Neural cell (in vitro differentiated cells): Measurements from ENCODE around the gene FAM228B. TPM values are rescaled to one million over a fixed set of nuclear protein-coding genes. Genes with fewer than 3 reads are reported as not detected.

Experiments
- H2AFZ ChIP-seq: fragments of 200-600, 300-800 bp; sonication (generic), shearing (Covaris generic); 2 replicates; pipeline ENCODE4 v1.6.0; 2014; ENCODE audit warnings: low read depth, mild to moderate bottlenecking, antibody characterized with exemption, low read length, moderate library complexity
- H3F3A ChIP-seq: fragments of 200-600 bp; shearing (Covaris generic); 2 replicates; pipeline ENCODE4 v1.6.1; 2016; ENCODE audit warnings: mild to moderate bottlenecking, moderate library complexity, mixed read lengths, antibody characterized with exemption, low read length; ENCODE audit not compliant: insufficient read depth, poor library complexity, severe bottlenecking
- H3K27ac ChIP-seq: fragments of 200-600, 300-800 bp; sonication (generic), shearing (Covaris generic); 2 replicates; pipeline ENCODE4 v1.5.1; 2014; ENCODE audit warnings: mild to moderate bottlenecking, low read length, moderate library complexity
- H3K27me3 ChIP-seq: fragments of 300-800, 200-600 bp; sonication (generic), shearing (Covaris generic); 2 replicates; pipeline ENCODE4 v1.6.0; 2014; ENCODE audit warnings: mild to moderate bottlenecking, low read depth, low read length, moderate library complexity; ENCODE audit not compliant: insufficient read depth
- H3K36me3 ChIP-seq: fragments of 300-800, 200-600 bp; sonication (generic), shearing (Covaris generic); 2 replicates; pipeline ENCODE4 v1.5.1; 2014; ENCODE audit warnings: mild to moderate bottlenecking, antibody characterized with exemption, low read length, moderate library complexity; ENCODE audit not compliant: insufficient read depth
- H3K4me2 ChIP-seq: fragments of 300-800, 200-600 bp; sonication (generic), shearing (Covaris generic); 2 replicates; pipeline ENCODE4 v1.6.0; 2014; ENCODE audit warnings: mild to moderate bottlenecking, low read length
- H3K4me3 ChIP-seq: fragments of 300-800, 200-600 bp; sonication (generic), shearing (Covaris generic); 2 replicates; pipeline ENCODE4 v1.5.1; 2014; ENCODE audit warnings: mild to moderate bottlenecking, low read length, moderate library complexity
- H3K79me2 ChIP-seq: fragments of 200-600 bp; shearing (Covaris generic); replicated peaks from 2 replicates; pipeline ENCODE4 v1.6.0; 2014; ENCODE audit warnings: mild to moderate bottlenecking, low read length, moderate library complexity; ENCODE audit not compliant: insufficient read depth
- H3K9ac ChIP-seq: fragments of 300-800, 200-600 bp; sonication (generic), shearing (Covaris generic); 2 replicates; pipeline ENCODE4 v1.6.1; 2016; ENCODE audit warnings: mild to moderate bottlenecking, low read length, mixed read lengths
- H3K9me2 ChIP-seq: fragments of 200-600 bp; shearing (Covaris generic); 2 replicates; pipeline ENCODE4 v1.6.1; 2016; ENCODE audit warnings: mild to moderate bottlenecking, low read length, mixed read lengths; ENCODE audit not compliant: insufficient read depth
- H3K9me3 ChIP-seq: fragments of 200-600, 300-800 bp; sonication (generic), shearing (Covaris generic); 2 replicates; pipeline ENCODE4 v1.6.1; 2016; ENCODE audit warnings: mild to moderate bottlenecking, mixed run types, low read length, moderate library complexity, mixed read lengths
- H4K20me1 ChIP-seq: fragments of 200-600 bp; shearing (Covaris generic); 2 replicates; pipeline ENCODE4 v1.6.1; 2016; ENCODE audit warnings: mild to moderate bottlenecking, mixed run types; ENCODE audit not compliant: insufficient read depth
- CTCF ChIP-seq: fragments of 450-650 bp; IDR thresholded peaks from 2 replicates; pipeline ENCODE4 v1.5.1; 2014; ENCODE audit warnings: antibody characterized with exemption, mild to moderate bottlenecking, moderate library complexity; ENCODE audit not compliant: poor library complexity, severe bottlenecking
- EP300 ChIP-seq: fragments of 450-650 bp; conservative IDR thresholded peaks from 2 replicates; pipeline ENCODE4 v1.6.1; 2014; ENCODE audit warnings: antibody characterized with exemption, mild to moderate bottlenecking, moderate library complexity; ENCODE audit not compliant: poor library complexity, severe bottlenecking
- EZH2 ChIP-seq: fragments of 200-600, 300-800 bp; shearing (Covaris generic), sonication (generic); IDR thresholded peaks from 2 replicates; pipeline ENCODE4 v1.6.1; 2014; ENCODE audit warnings: antibody characterized with exemption, low read length, borderline replicate concordance, mild to moderate bottlenecking; ENCODE audit not compliant: insufficient read depth, poor library complexity, severe bottlenecking
- MXI1 ChIP-seq: fragments of 450-650 bp; conservative IDR thresholded peaks from 2 replicates; pipeline ENCODE4 v1.6.1; 2014; ENCODE audit warnings: antibody characterized with exemption, mild to moderate bottlenecking; ENCODE audit not compliant: poor library complexity, severe bottlenecking
- POLR2AphosphoS5 ChIP-seq: IDR thresholded peaks from 2 replicates; pipeline ENCODE4 v1.6.1; 2012
- RAD21 ChIP-seq: fragments of 450-650 bp; conservative IDR thresholded peaks from 2 replicates; pipeline ENCODE4 v1.6.1; 2014; ENCODE audit warnings: antibody characterized with exemption, mild to moderate bottlenecking, moderate library complexity
- REST ChIP-seq: IDR thresholded peaks from 2 replicates; pipeline ENCODE4 v1.6.1; 2012; ENCODE audit warnings: borderline replicate concordance
- SMC3 ChIP-seq: fragments of 450-650 bp; conservative IDR thresholded peaks from 2 replicates; pipeline ENCODE4 v1.6.1; 2014; ENCODE audit warnings: antibody characterized with exemption, mild to moderate bottlenecking, moderate library complexity; ENCODE audit not compliant: poor library complexity
- TAF1 ChIP-seq: IDR thresholded peaks from 2 replicates; pipeline ENCODE4 v1.6.1; 2012; ENCODE audit warnings: low read depth
- polyA plus RNA-seq: library from polyadenylated mRNA; depleted of rRNA; stranded (reverse); fragments of >200 nt; gene quantifications from 2 replicates; pipeline ENCODE4 v1.2.3, GENCODE V29; 2014

FAM228B gene
- polyA plus RNA-seq, 1 donor from 2014 or later = 22.0 TPM

- H3K27me3 ChIP-seq = no peaks in the 10 kb centered on the region
- H3K9me2 ChIP-seq = no peaks in the 10 kb centered on the region
- no peaks in the 10 kb centered on the region for H3K79me2 ChIP-seq
- H2AFZ ChIP-seq = no peak overlapping the region
- no peaks in the 10 kb centered on the region for H3K36me3 ChIP-seq
- H4K20me1 ChIP-seq = no peaks in the 10 kb centered on the region
- no peak overlapping the region for H3K4me2 ChIP-seq
- H3K4me3 ChIP-seq = no peak overlapping the region
- no peak overlapping the region for H3K27ac ChIP-seq
- no peak overlapping the region for H3K9ac ChIP-seq
- no peaks in the 10 kb centered on the region for H3F3A ChIP-seq
- peaks cover 3% of the 10 kb centered on the region for H3K9me3 ChIP-seq
- no peak for TF ChIP-seq POLR2AphosphoS5
These were observed 37.5 kb downstream of the FAM228B start for GRCh38 chr2:24160761-24161160.

DNA sequence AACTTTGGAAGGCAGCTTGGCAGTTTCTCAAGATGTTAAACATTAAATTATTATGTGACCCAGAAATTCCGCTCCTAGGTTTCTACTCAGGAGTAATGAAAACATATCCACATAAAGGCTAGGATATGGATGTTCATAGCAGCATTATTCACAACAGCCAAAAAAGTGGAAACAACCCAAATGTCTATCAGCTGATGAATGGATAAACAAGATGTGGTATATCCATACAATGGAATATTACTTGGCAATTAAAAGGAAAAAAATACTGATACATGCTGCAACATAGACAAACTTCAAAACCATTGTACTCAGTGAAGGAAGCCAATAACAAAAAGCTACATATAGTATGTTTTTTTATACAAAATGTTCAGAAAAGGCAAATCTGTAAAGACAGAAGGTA, 39.2 kb downstream of the FAM228B start:
- Histone ChIP-seq H4K20me1 (no peaks in the 10 kb centered on the region), H3K4me2 (no peak overlapping the region), H3F3A (no peaks in the 10 kb centered on the region), H3K79me2 (no peaks in the 10 kb centered on the region), H3K27ac (no peak overlapping the region), H3K4me3 (no peak overlapping the region), H2AFZ (no peak overlapping the region), H3K36me3 (no peaks in the 10 kb centered on the region), H3K9me3 (peaks cover 3% of the 10 kb centered on the region), H3K9ac (no peak overlapping the region), H3K9me2 (no peaks in the 10 kb centered on the region), H3K27me3 (no peaks in the 10 kb centered on the region)
- no peak for TF ChIP-seq TAF1
- no peak for TF ChIP-seq EZH2
- TF ChIP-seq SMC3 = no peak
- TF ChIP-seq CTCF = no peak
- TF ChIP-seq RAD21 = no peak
- no peak for TF ChIP-seq MXI1
- TF ChIP-seq POLR2AphosphoS5 = no peak
- TF ChIP-seq REST = no peak

GRCh38 chr2:24163186-24163585, 39.9 kb downstream of the FAM228B start:
- peaks cover 3% of the 10 kb centered on the region for H3K9me3 ChIP-seq
- H3K9ac ChIP-seq = no peak overlapping the region
- H3K4me2 ChIP-seq = no peak overlapping the region
- no peaks in the 10 kb centered on the region for H4K20me1 ChIP-seq
- H3K27ac ChIP-seq = no peak overlapping the region
- no peak overlapping the region for H3K4me3 ChIP-seq
- H3K9me2 ChIP-seq = no peaks in the 10 kb centered on the region
- no peaks in the 10 kb centered on the region for H3K36me3 ChIP-seq
- no peak for TF ChIP-seq REST
- TF ChIP-seq POLR2AphosphoS5 = no peak
- TF ChIP-seq TAF1 = no peak
- TF ChIP-seq RAD21 = no peak
- TF ChIP-seq CTCF = no peak
- no peak for TF ChIP-seq SMC3
- no peak for TF ChIP-seq EP300
- no peak for TF ChIP-seq MXI1
- TF ChIP-seq EZH2 = no peak
- no peak overlapping the region for H2AFZ ChIP-seq
- no peaks in the 10 kb centered on the region for H3F3A ChIP-seq
- no peaks in the 10 kb centered on the region for H3K79me2 ChIP-seq
- no peaks in the 10 kb centered on the region for H3K27me3 ChIP-seq
